ENCODE results near the gene CPSF3.

- TF ChIP-seq CEBPB (IDR thresholded peaks at IDR 0.05; ENCODE audit: low read depth, low read length) (no peak), ATF2 (IDR thresholded peaks at IDR 0.05; ENCODE audit: low read length) (no peak), EZH2 (IDR thresholded peaks at IDR 0.05; ENCODE audit: low read depth, low read length, severe bottlenecking) (no peak), FOSL1 (IDR thresholded peaks at IDR 0.05; ENCODE audit: insufficient read depth, low read depth, low read length) (no peak), CTCF (IDR thresholded peaks at IDR 0.05; ENCODE audit: control extremely low read depth in 1 of 3, insufficient read depth in 1 of 3, low read depth in 1 of 3, low read length in 3 of 3) (no peak), POLR2AphosphoS5 (IDR thresholded peaks at IDR 0.05; ENCODE audit: low read depth, low read length) (no peak), POLR2A (IDR thresholded peaks at IDR 0.05; ENCODE audit: control extremely low read depth in 1 of 2, low read depth in 2 of 2, low read length in 2 of 2) (no peak), SP1 (IDR thresholded peaks at IDR 0.05; ENCODE audit: low read depth, low read length) (no peak), TAF1 (IDR thresholded peaks at IDR 0.05; ENCODE audit: low read depth, low read length) (no peak)
Observed at GRCh38 chr2:9434489-9434888, 11.0 kb downstream of the CPSF3 start.
